HG03066 (cell line): ENCODE data around the gene GALNT6.

Source experiments
- ATAC-seq: cut with Tn5 transposase; IDR thresholded peaks from one replicate; pipeline ENCODE4 v1.9.1; 2021; ENCODE audit warnings: low read depth; ENCODE audit not compliant: unreplicated experiment

Gene GALNT6

DNA sequence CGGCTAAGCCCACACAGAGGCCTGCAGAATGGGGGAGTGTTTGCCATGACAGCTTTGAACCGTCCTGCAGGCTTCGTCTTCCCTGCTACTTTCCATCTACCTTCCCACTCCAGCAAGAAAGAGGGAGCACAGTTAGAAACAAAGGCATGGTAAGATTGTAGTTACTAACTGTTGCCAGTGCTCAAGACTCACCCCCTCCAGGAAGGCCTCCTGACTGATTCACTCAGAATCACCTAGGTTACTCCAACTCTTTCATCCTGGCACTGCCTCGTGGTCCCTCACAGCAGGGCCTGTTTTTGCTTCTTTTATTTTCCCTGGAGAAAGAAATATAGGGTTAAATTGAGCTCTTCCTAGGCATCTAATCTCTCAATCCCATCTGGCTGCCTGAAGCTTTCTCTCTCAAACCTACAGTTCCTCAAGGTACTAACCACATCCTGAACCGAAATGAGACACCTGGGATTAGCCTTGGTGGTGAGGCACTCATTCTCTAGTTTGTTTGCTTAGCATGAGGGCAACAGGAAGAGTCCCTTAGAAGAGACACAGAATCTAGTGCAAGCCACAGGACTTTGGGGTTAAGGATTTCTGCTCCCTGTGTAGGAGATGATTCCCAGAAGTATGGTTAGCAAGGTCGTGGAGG is 7.8 kb downstream of the GALNT6 start:
- no peak for ATAC-seq

- no peak for ATAC-seq
These were observed 9.0 kb downstream of the GALNT6 start for GRCh38 chr12:51382173-51382572.

DNA sequence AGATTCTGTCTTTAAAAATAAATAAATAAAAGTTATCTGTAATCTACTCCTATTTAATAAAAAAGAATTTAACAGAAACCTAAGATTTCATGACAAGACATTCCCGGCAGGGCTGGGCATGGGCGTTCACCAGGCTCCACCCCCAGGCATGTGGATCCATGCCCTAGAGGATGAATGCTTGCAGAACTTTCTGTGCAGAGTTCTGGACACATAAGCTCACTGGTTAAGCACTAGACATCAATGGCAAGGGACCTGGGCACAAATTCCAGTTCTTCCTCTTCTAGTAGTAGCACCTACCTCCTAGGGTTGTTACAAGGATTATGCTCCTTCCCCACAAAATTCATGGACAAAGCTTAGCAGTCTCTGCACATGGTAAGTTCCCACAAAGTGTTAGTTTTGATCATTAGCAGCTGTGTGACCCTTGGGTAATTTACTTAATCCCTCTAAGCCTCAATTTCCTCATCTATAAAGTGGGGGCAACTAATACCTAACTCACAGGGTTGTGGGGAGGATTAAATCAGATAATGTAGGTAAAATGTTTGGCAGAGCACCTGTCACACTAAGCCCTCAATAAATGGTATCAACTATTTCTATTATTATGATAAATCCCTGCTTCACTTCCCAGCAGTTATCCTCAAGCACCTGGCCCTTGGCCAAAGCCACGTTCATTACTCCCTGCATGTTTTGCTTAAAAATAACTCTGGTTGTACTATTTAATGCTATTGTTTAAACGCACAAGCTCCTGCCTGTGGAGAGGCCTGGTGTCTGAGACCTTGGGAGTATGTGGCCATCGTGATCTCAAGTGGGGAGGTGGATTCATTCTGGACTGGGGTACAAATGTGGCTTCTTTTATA is 9.8 kb downstream of the GALNT6 start:
- no peak for ATAC-seq

- no peak for ATAC-seq
These were observed 11.6 kb downstream of the GALNT6 start for GRCh38 chr12:51379571-51379970.

DNA sequence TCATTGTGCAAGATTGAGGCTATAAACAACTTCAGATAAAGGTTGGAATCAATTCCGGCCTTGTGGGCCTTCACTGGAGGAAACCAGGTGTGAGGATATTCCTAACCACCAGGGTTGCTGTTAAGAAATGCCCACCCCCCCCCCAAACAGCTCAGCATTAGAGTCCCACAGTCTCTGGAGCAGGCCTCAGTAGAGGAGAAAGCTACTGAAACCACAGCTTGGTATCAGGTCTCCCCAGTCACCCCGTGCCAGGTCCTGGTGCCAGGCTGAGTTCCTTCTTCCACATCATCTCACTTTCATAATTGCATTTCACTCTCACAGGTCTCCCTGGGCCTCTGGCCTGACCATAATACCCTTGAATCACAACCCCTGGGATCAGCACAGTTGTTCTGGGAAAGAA is 12.5 kb downstream of the GALNT6 start:
- no peak for ATAC-seq

DNA sequence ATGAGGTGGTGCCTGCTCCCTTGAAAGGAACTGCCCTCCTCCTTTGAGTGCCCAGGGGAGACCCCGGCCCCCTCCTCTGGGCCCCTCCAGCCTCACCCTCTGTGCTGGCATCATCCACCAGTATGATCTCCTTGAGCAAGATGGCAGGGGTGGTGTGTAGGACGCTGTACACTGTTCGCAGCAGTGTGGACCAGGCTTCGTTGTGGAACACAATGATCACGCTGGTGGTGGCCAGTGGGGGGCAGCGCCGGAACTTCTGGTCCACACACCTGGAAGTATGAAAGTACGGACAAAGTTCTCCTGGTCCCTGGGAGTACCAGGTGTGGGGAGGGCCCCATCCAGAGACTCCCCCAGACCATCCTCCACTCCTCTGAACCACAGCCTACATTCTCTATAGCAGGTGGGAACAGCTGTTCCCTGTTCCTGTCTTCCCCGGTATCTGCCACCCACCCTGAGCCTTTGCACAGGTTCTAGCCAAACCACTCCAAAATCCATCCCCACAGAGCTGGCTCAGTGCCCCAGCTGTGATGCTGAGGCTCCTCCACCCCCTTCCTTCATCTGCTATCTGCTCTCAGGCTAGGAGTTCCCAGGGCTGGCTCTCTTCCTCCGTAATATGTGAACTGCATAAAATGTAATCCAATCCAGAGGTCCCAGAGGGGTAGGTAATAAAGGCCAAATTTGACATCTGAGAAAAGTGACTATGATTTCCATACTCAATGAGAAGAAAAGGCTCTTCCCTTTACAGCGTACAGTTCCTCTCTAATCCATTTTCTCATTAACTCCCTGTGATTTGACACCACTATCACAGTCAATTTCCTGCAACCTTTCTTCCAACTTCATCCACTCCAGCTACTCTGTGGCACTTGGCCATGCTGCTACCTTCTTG is 13.9 kb downstream of the GALNT6 start:
- ATAC-seq, result no peak

DNA sequence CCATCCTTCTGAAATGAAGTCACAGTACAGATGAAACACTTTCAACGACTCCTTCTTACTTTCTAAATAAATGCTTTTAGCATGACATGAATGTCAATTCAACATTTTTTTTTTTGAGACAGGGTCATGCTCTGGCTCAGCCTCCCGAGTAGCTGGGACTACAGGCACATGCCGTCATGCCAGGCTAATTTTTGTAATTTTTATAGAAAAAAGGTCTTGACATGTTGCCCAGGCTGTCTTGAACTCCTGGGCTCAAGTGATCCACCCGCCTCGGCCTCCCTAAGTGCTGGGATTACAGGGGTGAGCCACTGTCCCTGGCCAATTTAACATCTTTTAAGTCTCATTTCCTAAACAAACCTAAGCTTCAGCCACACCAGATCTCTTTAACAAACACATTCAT is 16.4 kb downstream of the GALNT6 start:
- ATAC-seq, result no peak

- ATAC-seq, result no peak
These were observed 16.8 kb downstream of the GALNT6 start for GRCh38 chr12:51374361-51374760.

GRCh38 chr12:51373187-51373586 is 18.0 kb downstream of the GALNT6 start:
- ATAC-seq, result no peak

DNA sequence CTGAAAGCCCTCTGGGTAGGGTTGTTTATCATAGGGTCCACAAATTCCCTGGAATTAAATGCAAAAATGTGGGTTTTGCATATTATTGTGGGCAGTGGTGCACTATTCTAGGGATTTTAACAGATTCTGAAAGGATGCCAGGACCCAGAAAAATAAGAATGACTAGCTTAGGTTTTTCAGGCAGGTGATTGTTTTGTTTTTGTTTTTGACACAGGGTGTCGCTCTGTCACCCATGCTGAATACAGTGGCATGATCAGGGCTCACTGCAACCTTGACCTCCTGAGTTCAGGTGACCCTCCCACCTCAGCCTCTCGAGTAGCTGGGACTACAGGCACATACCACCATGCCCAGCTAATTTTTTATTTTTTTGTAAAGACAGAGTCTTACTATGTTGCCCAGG is 19.2 kb downstream of the GALNT6 start:
- no peak for ATAC-seq

GRCh38 chr12:51371295-51371953 is 19.8 kb downstream of the GALNT6 start:
- ATAC-seq, result no peak

DNA sequence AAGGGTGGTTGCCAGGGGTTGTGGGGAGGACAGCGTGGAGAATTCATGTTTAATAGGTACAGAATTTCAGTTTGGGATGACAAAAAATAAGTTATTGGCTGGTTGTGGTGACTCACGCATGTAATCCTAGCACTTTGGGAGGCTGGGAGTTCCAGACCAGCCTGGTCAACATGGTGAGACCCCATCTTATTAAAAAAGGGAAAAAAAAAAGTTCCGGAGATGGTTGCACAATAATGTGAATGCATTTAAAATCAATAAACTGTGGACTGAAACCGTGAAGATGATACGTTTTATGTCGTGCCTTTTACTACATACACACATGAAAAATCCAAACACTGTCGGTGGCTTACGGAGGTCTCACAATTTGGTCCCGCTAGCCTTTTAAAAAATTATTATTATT is 20.5 kb downstream of the GALNT6 start:
- no peak for ATAC-seq

DNA sequence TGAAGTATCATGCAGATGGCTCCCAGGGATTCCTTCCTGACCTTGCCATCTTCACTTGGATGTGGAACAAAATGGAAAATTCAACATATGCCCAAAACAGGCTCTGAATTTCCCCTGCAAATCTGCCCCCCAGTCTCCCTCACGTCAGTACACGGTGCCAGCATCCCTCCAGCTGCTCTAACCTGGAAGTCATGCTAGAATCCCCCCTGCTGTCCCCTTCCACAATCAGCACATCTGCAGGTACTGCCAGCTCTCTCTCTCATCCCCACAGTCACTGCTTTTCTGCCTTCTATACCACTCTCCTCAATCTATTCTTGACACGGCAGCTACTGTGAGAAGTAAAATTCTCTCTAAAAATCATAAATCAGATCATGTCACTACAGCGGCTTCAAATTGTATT is 21.6 kb downstream of the GALNT6 start:
- ATAC-seq, result no peak

DNA sequence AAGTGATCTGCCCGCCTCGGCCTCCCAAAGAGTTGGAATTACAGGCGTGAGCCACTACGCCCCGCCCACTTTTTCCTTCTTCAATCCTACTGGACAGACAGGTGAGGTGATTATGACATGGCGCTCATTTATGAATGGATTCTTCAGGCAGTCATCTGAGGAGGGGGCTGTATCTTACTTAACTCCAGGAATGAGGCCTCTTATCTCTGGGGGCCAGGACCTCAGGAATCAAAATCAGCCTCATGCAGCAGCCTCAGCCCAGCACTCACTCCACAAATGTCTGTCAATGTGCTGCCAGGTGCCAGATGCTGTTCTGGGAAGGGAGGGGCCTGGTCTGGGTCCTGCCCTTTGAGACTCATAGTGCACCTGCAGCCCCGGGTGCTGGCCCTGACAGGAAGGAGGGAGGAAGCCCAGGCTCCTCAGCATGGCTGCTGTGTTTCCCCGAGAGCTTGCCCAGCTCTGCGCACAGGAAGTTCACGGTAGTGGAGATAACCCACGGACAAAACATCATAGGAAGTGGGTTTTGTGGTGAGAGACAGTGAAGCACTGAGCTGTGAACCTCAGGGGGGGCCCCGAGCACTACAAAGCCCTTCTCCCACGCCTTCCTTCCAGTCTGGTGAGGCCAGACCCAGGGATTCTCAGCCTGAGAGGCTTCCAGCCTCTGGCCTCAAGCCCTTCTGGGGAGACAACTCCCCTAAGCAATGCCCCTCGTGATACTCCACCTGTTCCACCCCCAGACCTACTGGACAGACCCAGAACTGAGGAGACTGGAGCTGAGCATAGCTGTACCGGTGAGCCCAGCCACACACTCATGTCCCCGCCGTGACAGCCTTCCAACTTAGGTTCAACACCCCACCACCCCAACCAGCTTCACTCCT is 22.3 kb downstream of the GALNT6 start:
- ATAC-seq, result peak; percentile 97

- no peak for ATAC-seq
These were observed 25.9 kb downstream of the GALNT6 start for GRCh38 chr12:51365276-51365675.

DNA sequence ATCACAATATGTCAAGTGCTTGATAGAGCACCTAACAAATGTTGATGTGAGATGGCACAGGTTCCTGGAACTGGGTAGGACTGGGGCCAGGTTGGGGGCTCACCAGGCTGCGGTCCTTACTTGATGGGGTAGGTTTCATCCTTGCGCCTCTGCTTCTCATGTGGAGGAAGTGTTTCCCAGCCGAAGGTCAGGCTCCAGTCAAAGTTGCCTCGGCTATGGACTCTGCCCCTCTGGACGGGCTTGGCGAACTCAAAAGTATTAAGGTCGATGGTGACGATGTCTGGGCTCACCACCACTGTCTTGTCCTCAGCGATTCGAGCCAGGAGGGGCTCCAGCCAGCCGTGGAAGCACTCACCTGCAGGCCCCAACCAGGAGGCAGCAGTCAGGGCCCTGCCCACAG is 27.2 kb downstream of the GALNT6 start:
- ATAC-seq, result no peak

- ATAC-seq, result no peak
These were observed 28.4 kb downstream of the GALNT6 start for GRCh38 chr12:51362747-51363342.

DNA sequence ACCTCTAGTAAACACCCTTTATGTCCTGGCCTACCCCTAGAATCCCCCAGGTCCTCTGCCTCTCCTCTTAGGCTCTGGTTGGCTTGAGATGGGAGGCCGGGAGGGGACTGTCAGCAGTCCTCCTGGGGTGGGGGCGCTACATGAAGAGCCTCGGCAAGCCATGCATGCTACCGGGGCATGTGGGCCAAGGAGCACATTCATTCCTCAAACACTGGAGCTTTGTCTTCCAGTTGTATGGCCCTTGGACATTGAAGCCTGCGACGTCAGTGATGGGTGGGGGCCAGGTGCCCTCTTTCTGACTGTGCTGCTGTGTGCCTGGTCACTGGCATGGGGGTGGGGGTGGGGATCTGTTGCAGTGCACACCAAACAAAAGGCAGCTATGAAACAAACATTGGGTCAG is 28.9 kb downstream of the GALNT6 start:
- no peak for ATAC-seq
